Neuronal stem cell (in vitro differentiated cells): ENCODE data around the gene ASCL3. TPM values are rescaled to one million over a fixed set of nuclear protein-coding genes. Genes with fewer than 3 reads are reported as not detected.

ENCODE experiments used
- DNase-seq: peaks from one replicate; pipeline ENCODE4 v3.0.0-alpha.2; 2013; ENCODE audit warnings: low spot score
- H2AFZ ChIP-seq: one replicate; pipeline ENCODE4 v1.6.1; 2013; ENCODE audit warnings: mild to moderate bottlenecking, low read length, inconsistent platforms
- H2AK5ac ChIP-seq: 2 replicates; pipeline ENCODE4 v1.6.1; 2013; ENCODE audit warnings: low read depth, mild to moderate bottlenecking, inconsistent platforms, low read length, moderate library complexity, mixed read lengths
- H2BK120ac ChIP-seq: 2 replicates; pipeline ENCODE4 v1.6.1; 2013; ENCODE audit warnings: low read depth, mild to moderate bottlenecking, inconsistent platforms, low read length, moderate library complexity, mixed read lengths
- H2BK12ac ChIP-seq: one replicate; pipeline ENCODE4 v1.6.1; 2013; ENCODE audit warnings: low read length, inconsistent platforms
- H2BK15ac ChIP-seq: 2 replicates; pipeline ENCODE4 v1.6.1; 2013; ENCODE audit warnings: mild to moderate bottlenecking, low read length, inconsistent platforms, mixed read lengths
- H2BK5ac ChIP-seq: one replicate; pipeline ENCODE4 v1.6.1; 2013; ENCODE audit warnings: inconsistent platforms, mild to moderate bottlenecking, low read length, moderate library complexity
- H3K14ac ChIP-seq: one replicate; pipeline ENCODE4 v1.6.1; 2013; ENCODE audit warnings: low read length, inconsistent platforms
- H3K18ac ChIP-seq: 2 replicates; pipeline ENCODE4 v1.6.1; 2013; ENCODE audit warnings: low read length, inconsistent platforms
- H3K23ac ChIP-seq: 2 replicates; pipeline ENCODE4 v1.6.1; 2013; ENCODE audit warnings: low read depth, mild to moderate bottlenecking, mixed read lengths, low read length, inconsistent platforms; ENCODE audit not compliant: poor library complexity
- H3K27ac ChIP-seq: replicated peaks from 3 replicates; pipeline ENCODE4 v1.5.1; 2013; ENCODE audit warnings: low read length, inconsistent platforms
- H3K27me3 ChIP-seq, 3 experiments: 2 replicates each; pipeline ENCODE4 v1.6.1; 2013; ENCODE audit warnings: low read length in 3 of 3, mild to moderate bottlenecking in 2 of 3, inconsistent platforms in 1 of 3, low read depth in 1 of 3, mixed read lengths in 1 of 3, moderate library complexity in 1 of 3; ENCODE audit not compliant: control insufficient read depth in 3 of 3, insufficient read depth in 3 of 3
- H3K36me3 ChIP-seq, 2 donors: replicated peaks in 1 of 2; 2 replicates each; pipeline ENCODE4 v1.6.1; 2013; ENCODE audit warnings: low read length in 2 of 2; ENCODE audit not compliant: control insufficient read depth in 2 of 2, insufficient read depth in 2 of 2
- H3K4ac ChIP-seq: 2 replicates; pipeline ENCODE4 v1.6.1; 2013; ENCODE audit warnings: inconsistent platforms, mild to moderate bottlenecking, low read length, moderate library complexity
- H3K4me1 ChIP-seq, 2 donors: 1 replicate in 1 of 2; 2 replicates in 1 of 2; pipeline ENCODE4 v1.6.1; 2013; ENCODE audit warnings: low read length in 2 of 2, low read depth in 1 of 2; ENCODE audit not compliant: control insufficient read depth in 2 of 2, insufficient read depth in 1 of 2
- H3K4me2 ChIP-seq: one replicate; pipeline ENCODE4 v1.6.1; 2013; ENCODE audit warnings: mild to moderate bottlenecking, low read length, inconsistent platforms; ENCODE audit not compliant: insufficient read depth, poor library complexity, severe bottlenecking
- H3K4me3 ChIP-seq, 2 donors: 2 replicates each; pipeline ENCODE4 v1.5.1; 2013; ENCODE audit warnings: low read length in 2 of 2, mild to moderate bottlenecking in 2 of 2, inconsistent platforms in 1 of 2, moderate library complexity in 1 of 2
- H3K79me1 ChIP-seq: one replicate; pipeline ENCODE4 v1.6.1; 2013; ENCODE audit warnings: low read depth, mild to moderate bottlenecking, inconsistent platforms, low read length, moderate library complexity
- H3K9ac ChIP-seq: one replicate; pipeline ENCODE4 v1.6.1; 2013; ENCODE audit warnings: mild to moderate bottlenecking, low read depth, low read length, inconsistent platforms; ENCODE audit not compliant: poor library complexity
- H3K9me3 ChIP-seq, 2 donors: replicated peaks in 1 of 2; 2 replicates each; pipeline versions ENCODE3 to v1.6.1; 2013; ENCODE audit warnings: low read length in 2 of 2, mild to moderate bottlenecking in 2 of 2, inconsistent platforms in 1 of 2, low read depth in 1 of 2, mixed read lengths in 1 of 2, moderate library complexity in 1 of 2; ENCODE audit not compliant: control insufficient read depth in 2 of 2, insufficient read depth in 1 of 2
- H4K8ac ChIP-seq: one replicate; pipeline ENCODE4 v1.6.1; 2013; ENCODE audit warnings: low read depth, mild to moderate bottlenecking, inconsistent platforms, low read length, moderate library complexity
- H4K91ac ChIP-seq: one replicate; pipeline ENCODE4 v1.6.1; 2013; ENCODE audit warnings: low read length, low read depth, mild to moderate bottlenecking, inconsistent platforms; ENCODE audit not compliant: poor library complexity
- WGBS, 2 donors: extraction: QIAGEN DNeasy Blood & Tissue Kit; methylation state at CpG; one replicate each; pipeline ENCODE4 v1.1.7; 2013; ENCODE audit warnings: missing lambda C conversion rate in 2 of 2, mixed read lengths in 1 of 2; ENCODE audit not compliant: insufficient read length in 2 of 2, insufficient replicate concordance in 1 of 2; ENCODE audit errors: extremely low coverage in 2 of 2; 5-methylcytosine and 5-hydroxymethylcytosine counted together
- polyA plus RNA-seq, 2 experiments: library from polyadenylated mRNA; stranded (reverse); fragments of 200-250 nt; gene quantifications; one replicate each; pipeline ENCODE4 v1.2.3, GENCODE V29; 2013

The ASCL3 gene, protein sequence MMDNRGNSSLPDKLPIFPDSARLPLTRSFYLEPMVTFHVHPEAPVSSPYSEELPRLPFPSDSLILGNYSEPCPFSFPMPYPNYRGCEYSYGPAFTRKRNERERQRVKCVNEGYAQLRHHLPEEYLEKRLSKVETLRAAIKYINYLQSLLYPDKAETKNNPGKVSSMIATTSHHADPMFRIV
- not detected for polyA plus RNA-seq (2013, experiment 1 of 2)
- not detected for polyA plus RNA-seq (2013, experiment 2 of 2)

DNA sequence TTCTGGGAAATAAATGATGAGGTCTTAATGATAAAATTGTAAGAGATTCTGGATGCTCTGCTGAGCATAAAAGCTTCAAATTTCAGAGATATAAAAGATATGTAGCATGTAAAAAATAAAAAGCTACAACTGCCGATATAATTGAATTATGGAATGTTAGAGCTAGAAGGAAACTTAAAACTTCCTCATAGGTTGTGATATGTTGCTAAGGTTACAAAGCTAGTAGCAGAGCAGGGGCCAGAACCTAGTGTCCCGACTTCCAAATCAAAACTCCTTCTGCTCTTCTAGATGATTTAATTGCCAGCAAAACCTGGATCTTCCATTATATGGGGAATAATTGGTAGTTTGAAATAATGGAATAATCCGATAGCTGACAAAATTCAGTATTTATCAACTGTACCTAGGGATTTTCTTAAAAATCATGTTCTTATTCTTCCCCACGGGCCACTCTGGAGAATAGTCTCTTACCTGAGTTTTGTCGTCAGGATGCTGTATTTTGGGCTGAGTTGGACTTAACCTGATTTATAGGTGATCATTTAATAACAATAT, at the start of gene ASCL3:
TSS of gene ASCL3 (minus strand) at position 499 of the 549 bp plus-strand sequence. CDS start 4,855 bp downstream, outside the sequence.
- H3K14ac ChIP-seq: no peak within 1 kb of the TSS
- H3K79me1 ChIP-seq: no peaks in the 10 kb centered on the region
- H3K4ac ChIP-seq: no peak within 1 kb of the TSS
- H3K23ac ChIP-seq: no peak within 1 kb of the TSS
- no peak within 1 kb of the TSS for H3K18ac ChIP-seq
- WGBS, 2 donors: no CpG with 5 or more reads among the region's 5 CpGs
- H3K36me3 ChIP-seq: peaks cover 1 to 5% of the 10 kb centered on the region in 2 donors
- H3K4me2 ChIP-seq: no peak within 1 kb of the TSS
- no peak within 1 kb of the TSS for H2BK12ac ChIP-seq
- no peak within 1 kb of the TSS for H4K8ac ChIP-seq
- no peak within 1 kb of the TSS for H2AK5ac ChIP-seq
- no peaks in the 10 kb centered on the region for H3K9me3 ChIP-seq
- no peak within 1 kb of the TSS for H3K4me3 ChIP-seq
- H2BK5ac ChIP-seq: no peak within 1 kb of the TSS
- H4K91ac ChIP-seq: no peak within 1 kb of the TSS
- no peaks in the 10 kb centered on the region for H3K4me1 ChIP-seq
- no peak within 1 kb of the TSS for H3K9ac ChIP-seq
- no peak within 1 kb of the TSS for H3K27ac ChIP-seq
- no peak within 1 kb of the TSS for H2BK120ac ChIP-seq
- no peaks in the 10 kb centered on the region for H3K27me3 ChIP-seq
- H2BK15ac ChIP-seq: no peak within 1 kb of the TSS
- H2AFZ ChIP-seq: no peak within 1 kb of the TSS
- no peak for DNase-seq

- DNase-seq: no peak
- Histone ChIP-seq H3K9ac (no peak overlapping the region), H3K23ac (no peak overlapping the region), H2AFZ (no peak overlapping the region), H3K4me1 (peaks cover 0 to 9% of the 10 kb centered on the region in 2 donors), H4K91ac (no peak overlapping the region), H3K4ac (no peak overlapping the region), H2BK15ac (no peak overlapping the region), H3K27me3 (peaks cover 0 to 14% (median 0%) of the 10 kb centered on the region in 3 experiments), H3K18ac (no peak overlapping the region), H3K4me3 (no peak overlapping the region), H2BK120ac (no peak overlapping the region), H4K8ac (no peak overlapping the region), H3K9me3 (no peaks in the 10 kb centered on the region), H3K27ac (no peak overlapping the region), H3K36me3 (no peaks in the 10 kb centered on the region), H2BK12ac (no peak overlapping the region), H3K4me2 (no peak overlapping the region), H3K14ac (no peak overlapping the region), H2BK5ac (no peak overlapping the region), H2AK5ac (no peak overlapping the region), H3K79me1 (no peaks in the 10 kb centered on the region)
- WGBS, 2 donors: no CpG with 5 or more reads among the region's 1 CpG
These were observed 46.6 kb upstream of the ASCL3 start for GRCh38 chr11:8989453-8989852.

GRCh38 chr11:8988329-8989234, 45.8 kb upstream of the ASCL3 start:
- Histone ChIP-seq H3K9me3 (no peaks in the 10 kb centered on the region), H3K27ac (no peak overlapping the region), H3K18ac (no peak overlapping the region), H3K36me3 (no peaks in the 10 kb centered on the region), H2BK15ac (no peak overlapping the region), H3K79me1 (no peaks in the 10 kb centered on the region), H3K4me1 (peaks cover 0 to 4% of the 10 kb centered on the region in 2 donors), H3K14ac (no peak overlapping the region), H3K23ac (no peak overlapping the region), H3K4ac (no peak overlapping the region), H3K4me2 (no peak overlapping the region), H2AFZ (no peak overlapping the region), H2AK5ac (no peak overlapping the region), H3K27me3 (peaks cover 0 to 11% (median 0%) of the 10 kb centered on the region in 3 experiments), H4K91ac (no peak overlapping the region), H4K8ac (no peak overlapping the region), H2BK120ac (no peak overlapping the region), H3K9ac (no peak overlapping the region), H2BK5ac (no peak overlapping the region), H3K4me3 (no peak overlapping the region), H2BK12ac (no peak overlapping the region)
- WGBS, 2 donors: no CpG with 5 or more reads among the region's 3 CpGs
- DNase-seq: no peak

DNA sequence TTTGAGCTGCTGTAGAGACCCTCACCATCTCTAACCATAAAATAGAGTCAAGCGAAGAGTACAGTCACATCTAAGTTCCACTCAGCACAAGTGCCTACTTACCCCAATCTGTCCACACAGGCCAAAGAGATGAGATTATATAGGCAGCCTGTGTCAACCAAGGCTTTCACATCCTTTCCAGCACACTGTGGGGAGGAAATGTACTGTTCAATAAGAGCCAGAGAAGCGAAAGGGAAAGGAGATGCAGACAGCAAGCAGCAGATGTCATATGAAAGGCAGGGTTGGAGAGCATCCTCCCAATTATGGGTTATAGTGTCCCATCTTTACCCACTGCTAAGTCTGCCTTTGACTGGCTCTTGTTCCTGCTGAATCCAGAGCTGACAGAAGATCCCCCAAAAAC, 44.6 kb upstream of the ASCL3 start:
- WGBS, 2 donors: no CpG with 5 or more reads among the region's 2 CpGs
- Histone ChIP-seq H3K14ac (no peak overlapping the region), H3K9me3 (no peaks in the 10 kb centered on the region), H3K18ac (no peak overlapping the region), H2AFZ (no peak overlapping the region), H3K27me3 (peaks cover 0 to 11% (median 0%) of the 10 kb centered on the region in 3 experiments), H3K36me3 (no peaks in the 10 kb centered on the region), H2BK120ac (no peak overlapping the region), H3K4me2 (no peak overlapping the region), H2BK15ac (no peak overlapping the region), H3K4me3 (no peak overlapping the region), H2AK5ac (no peak overlapping the region), H3K4me1 (peaks cover 0 to 4% of the 10 kb centered on the region in 2 donors), H3K23ac (no peak overlapping the region), H3K9ac (no peak overlapping the region), H4K91ac (no peak overlapping the region), H3K27ac (no peak overlapping the region), H3K4ac (no peak overlapping the region), H2BK5ac (no peak overlapping the region), H2BK12ac (no peak overlapping the region), H3K79me1 (no peaks in the 10 kb centered on the region), H4K8ac (no peak overlapping the region)
- no peak for DNase-seq
